Adipose tissue (tissue), 3 donors: Measurements from ENCODE around the gene LRRC70. TPM values are rescaled to one million over a fixed set of nuclear protein-coding genes. Genes with fewer than 3 reads are reported as not detected.

Experiments
- H3K27ac ChIP-seq: one replicate; pipeline ENCODE4 v1.5.1; 2013; ENCODE audit warnings: low read depth, low read length
- WGBS, 3 donors: extraction: QIAGEN DNeasy Blood & Tissue Kit; methylation state at CpG; one replicate each; pipeline ENCODE4 v1.1.7; 2013; 5-methylcytosine and 5-hydroxymethylcytosine counted together
- polyA plus RNA-seq, 3 donors: library from polyadenylated mRNA; stranded (reverse); fragments of 200-250 nt; gene quantifications; one replicate each; pipeline ENCODE4 v1.2.3, GENCODE V29; 2013
- donor health status: healthy with polysubstance abuse.
- donor health status: Bipolar disorder and iron deficiency.
- donor health status: healthy.

Gene LRRC70
- polyA plus RNA-seq, 3 donors, result 1.0 to 14.7 (median 6.1) TPM

DNA sequence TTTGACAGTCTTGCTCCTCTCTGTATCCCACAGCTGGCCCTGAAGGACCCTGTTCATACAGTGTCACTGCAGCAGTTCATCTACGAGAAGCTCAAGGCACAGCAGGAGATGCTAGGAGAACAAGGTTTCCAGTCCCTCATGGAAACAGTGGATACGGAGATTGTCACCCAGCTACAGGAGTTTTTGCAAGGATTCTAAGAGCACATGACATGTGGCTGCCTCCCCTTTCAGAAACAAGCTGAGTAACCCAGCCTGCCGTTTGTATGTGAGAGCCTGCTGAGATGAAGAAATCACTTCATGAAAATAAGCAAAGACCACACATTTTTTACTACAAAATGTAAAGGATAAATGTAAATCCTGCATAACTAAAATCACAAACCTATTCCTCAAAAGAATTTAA lies 48.5 kb downstream of the LRRC70 start:
- 71 to 79% (median 79%) methylated on average over 3 of the region's 3 CpGs for WGBS, 3 donors
- H3K27ac ChIP-seq, result no peak overlapping the region

DNA sequence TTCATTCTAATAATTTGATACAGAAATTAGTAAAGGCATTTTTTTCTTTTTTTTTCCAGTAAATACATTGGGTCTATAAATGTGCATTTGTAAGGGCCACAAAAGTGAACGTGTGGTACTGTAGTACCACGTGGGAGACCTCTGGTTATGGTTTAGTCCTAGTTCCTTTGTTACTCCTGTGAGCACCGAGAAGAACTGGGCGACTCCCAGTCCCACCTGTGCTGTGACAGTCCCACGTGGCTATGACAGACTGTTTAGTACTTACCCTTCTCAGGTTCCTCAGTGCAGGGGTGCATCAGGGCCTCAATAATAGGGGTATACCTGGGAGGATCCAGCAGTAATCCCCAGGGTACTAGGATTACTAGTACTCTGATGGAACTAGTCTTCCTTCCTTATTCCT lies 49.3 kb downstream of the LRRC70 start:
- 84 to 90% (median 88%) methylated on average over 5 of the region's 5 CpGs for WGBS, 3 donors
- H3K27ac ChIP-seq, result no peak overlapping the region

Other genes with a start within 250 kb of the LRRC70 start
- gene DIMT1, start 174.9 kb upstream of the LRRC70 start, polyA plus RNA-seq, result 10 to 100 TPM; 17.0 to 27.2 (median 18.9) TPM
- 10 to 100 TPM in 2 of 3 donors, 1 to 10 TPM in 1; 5.5 to 21.6 (median 12.9) TPM for gene IPO11, start 166.1 kb upstream of the LRRC70 start, polyA plus RNA-seq